Stimulated activated CD4-positive, alpha-beta T cell treated with anti-CD3 and anti-CD28 coated beads, Interleukin-1b, Interleukin-23, amount 100 ng/mL, for 48 hours (primary cell): ENCODE results near the gene PCDHGA2.

Source experiments
- DNase-seq: peaks from one replicate; pipeline ENCODE4 v3.0.0-alpha.2; 2020

Gene PCDHGA2

GRCh38 chr5:141383345-141383744 lies 44.8 kb downstream of the PCDHGA2 start:
- no peak for DNase-seq

GRCh38 chr5:141384471-141385267 lies 46.1 kb downstream of the PCDHGA2 start:
- no peak for DNase-seq

GRCh38 chr5:141387557-141388311 lies 49.2 kb downstream of the PCDHGA2 start, which contains the start of gene PCDHGB4:
Gene PCDHGB4 (plus strand): TSS chr5:141387698. CDS start chr5:141387885, 187 bp downstream.
- DNase-seq, result peak; percentile 24

- no peak for DNase-seq
Observed at GRCh38 chr5:141388661-141389060, 50.1 kb downstream of the PCDHGA2 start.

- DNase-seq, result no peak
Observed at GRCh38 chr5:141389153-141390042, 50.8 kb downstream of the PCDHGA2 start.

GRCh38 chr5:141392429-141393198 lies 54.1 kb downstream of the PCDHGA2 start, which contains the start of gene PCDHGA8:
Gene PCDHGA8 (plus strand): TSS chr5:141392633. CDS start chr5:141392814, 181 bp downstream.
- no peak for DNase-seq
